Measurements from ENCODE around the gene SEPTIN10.

The SEPTIN10 gene

DNA sequence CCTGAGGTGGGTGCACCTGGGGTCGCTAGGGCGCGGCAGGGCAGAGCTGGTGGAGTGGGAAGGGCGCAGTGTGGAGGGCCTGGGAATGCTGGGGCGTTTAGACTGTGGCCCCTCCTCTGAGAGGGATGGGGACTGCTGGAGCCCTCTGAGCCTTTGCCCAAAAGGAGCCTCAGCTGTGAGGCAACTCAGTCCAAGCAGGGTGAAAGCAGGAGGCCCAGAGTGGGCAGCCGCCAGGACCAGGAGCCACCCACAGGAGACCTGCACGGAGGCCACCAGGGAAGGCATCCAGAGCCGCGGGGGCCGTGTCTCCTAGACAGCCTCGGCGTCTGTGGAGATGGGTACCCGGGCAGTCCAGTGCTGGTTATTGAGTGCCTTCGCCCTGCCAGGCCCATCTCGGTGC, 114.9 kb downstream of the SEPTIN10 start:
- H3K27ac ChIP-seq (ENCODE audit: extremely low read depth, low read depth, low read length), result no peak overlapping the region
- ChIA-PET CTCF (no interaction called here), POLR2A (no interaction called here)
- TF ChIP-seq, protein P1, sequence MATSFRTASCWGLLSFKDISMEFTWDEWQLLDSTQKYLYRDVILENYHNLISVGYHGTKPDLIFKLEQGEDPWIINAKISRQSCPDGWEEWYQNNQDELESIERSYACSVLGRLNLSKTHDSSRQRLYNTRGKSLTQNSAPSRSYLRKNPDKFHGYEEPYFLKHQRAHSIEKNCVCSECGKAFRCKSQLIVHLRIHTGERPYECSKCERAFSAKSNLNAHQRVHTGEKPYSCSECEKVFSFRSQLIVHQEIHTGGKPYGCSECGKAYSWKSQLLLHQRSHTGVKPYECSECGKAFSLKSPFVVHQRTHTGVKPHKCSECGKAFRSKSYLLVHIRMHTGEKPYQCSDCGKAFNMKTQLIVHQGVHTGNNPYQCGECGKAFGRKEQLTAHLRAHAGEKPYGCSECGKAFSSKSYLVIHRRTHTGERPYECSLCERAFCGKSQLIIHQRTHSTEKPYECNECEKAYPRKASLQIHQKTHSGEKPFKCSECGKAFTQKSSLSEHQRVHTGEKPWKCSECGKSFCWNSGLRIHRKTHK (tag by site-specific recombination; IDR thresholded peaks at IDR 0.05), result no peak
- no peak for TF ChIP-seq GLI4 (tag by site-specific recombination; IDR thresholded peaks at IDR 0.05)
- no peaks in the 10 kb centered on the region; a peak in 1 of 3 replicates for H3K36me3 ChIP-seq (ENCODE audit: control insufficient read depth in 2 of 2, insufficient read depth in 1 of 2, low read length in 2 of 2)
- H3K4me1 ChIP-seq (ENCODE audit: control insufficient read depth, insufficient read depth, low read length), result no peaks in the 10 kb centered on the region
- H3K9me3 ChIP-seq (ENCODE audit: control insufficient read depth, insufficient read depth, low read depth, low read length), result no peaks in the 10 kb centered on the region
- H3K4me3 ChIP-seq (ENCODE audit: low read depth, low read length), result no peak overlapping the region

- TF ChIP-seq ZNF239 (tag by site-specific recombination; IDR thresholded peaks at IDR 0.05) (no peak), ZNF626 (tag by site-specific recombination; IDR thresholded peaks at IDR 0.05) (no peak), GLIS1 (tag by site-specific recombination; IDR thresholded peaks at IDR 0.05) (0 out of 2 replicates have a peak, but pooled peaks have one; percentile 12), INSM2 (tag by site-specific recombination; IDR thresholded peaks at IDR 0.05) (no peak)
- TF ChIP-seq, protein P2, sequence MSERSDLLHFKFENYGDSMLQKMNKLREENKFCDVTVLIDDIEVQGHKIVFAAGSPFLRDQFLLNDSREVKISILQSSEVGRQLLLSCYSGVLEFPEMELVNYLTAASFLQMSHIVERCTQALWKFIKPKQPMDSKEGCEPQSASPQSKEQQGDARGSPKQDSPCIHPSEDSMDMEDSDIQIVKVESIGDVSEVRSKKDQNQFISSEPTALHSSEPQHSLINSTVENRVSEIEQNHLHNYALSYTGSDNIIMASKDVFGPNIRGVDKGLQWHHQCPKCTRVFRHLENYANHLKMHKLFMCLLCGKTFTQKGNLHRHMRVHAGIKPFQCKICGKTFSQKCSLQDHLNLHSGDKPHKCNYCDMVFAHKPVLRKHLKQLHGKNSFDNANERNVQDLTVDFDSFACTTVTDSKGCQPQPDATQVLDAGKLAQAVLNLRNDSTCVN (tag by site-specific recombination; optimal IDR thresholded peaks at IDR 0.05), result no peak
- no peaks in the 10 kb centered on the region for H3K4me1 ChIP-seq (ENCODE audit: control insufficient read depth, insufficient read depth, low read length)
- POLR2A ChIA-PET, result no interaction called here
- no peak overlapping the region for H3K4me3 ChIP-seq (ENCODE audit: low read depth, low read length)
- no peak overlapping the region for H3K27ac ChIP-seq (ENCODE audit: extremely low read depth, low read depth, low read length)
- no peaks in the 10 kb centered on the region for H3K9me3 ChIP-seq (ENCODE audit: control insufficient read depth, insufficient read depth, low read depth, low read length)
- CTCF ChIA-PET, result interaction anchor here (0.7 to 3.1 kb wide), 3 partner anchors 12 to 88 kb away, joined by 3 to 15 read pairs (median 3); no protein-coding TSS in a partner anchor
- H3K36me3 ChIP-seq (ENCODE audit: control insufficient read depth in 2 of 2, insufficient read depth in 1 of 2, low read length in 2 of 2), result peaks cover 5% of the 10 kb centered on the region in 2 experiments; a peak in 2 of 3 replicates
Measured at GRCh38 chr2:109497911-109498870, 115.6 kb downstream of the SEPTIN10 start.

- peaks cover 7 to 12% of the 10 kb centered on the region in 2 experiments; a peak in 2 of 3 replicates for H3K36me3 ChIP-seq (ENCODE audit: control insufficient read depth in 2 of 2, insufficient read depth in 1 of 2, low read length in 2 of 2)
- H3K9me3 ChIP-seq (ENCODE audit: control insufficient read depth, insufficient read depth, low read depth, low read length), result no peaks in the 10 kb centered on the region
- TF ChIP-seq ZNF394 (tag by site-specific recombination; IDR thresholded peaks at IDR 0.05; ENCODE audit: borderline replicate concordance) (peak; percentile 17; the same call in 1 of the 2 replicates), WT1 (tag by site-specific recombination; IDR thresholded peaks at IDR 0.05) (0 out of 2 replicates have a peak, but pooled peaks have one; percentile 22), SP7 (tag by site-specific recombination; IDR thresholded peaks at IDR 0.05) (peak; percentile 46; the same call in 1 of the 2 replicates), AEBP2 (tag by site-specific recombination; IDR thresholded peaks at IDR 0.05; ENCODE audit: borderline replicate concordance) (no peak)
- CTCF ChIA-PET, result interaction anchor here (0.7 to 3.1 kb wide), 3 partner anchors 13 to 87 kb away, joined by 3 to 15 read pairs (median 3); no protein-coding TSS in a partner anchor
- no peaks in the 10 kb centered on the region for H3K4me1 ChIP-seq (ENCODE audit: control insufficient read depth, insufficient read depth, low read length)
- no peak overlapping the region for H3K4me3 ChIP-seq (ENCODE audit: low read depth, low read length)
- POLR2A ChIA-PET, result no interaction called here
- no peak overlapping the region for H3K27ac ChIP-seq (ENCODE audit: extremely low read depth, low read depth, low read length)
Measured at GRCh38 chr2:109497463-109497862, 116.3 kb downstream of the SEPTIN10 start.
